ENCODE results near the gene SLC22A2. TPM values are rescaled to one million over a fixed set of nuclear protein-coding genes. Genes with fewer than 3 reads are reported as not detected.

The SLC22A2 gene
- total and polyA plus RNA-seq, 8 donors, result 0.04 to 0.23 (median 0.07) TPM; not detected in 2

DNA sequence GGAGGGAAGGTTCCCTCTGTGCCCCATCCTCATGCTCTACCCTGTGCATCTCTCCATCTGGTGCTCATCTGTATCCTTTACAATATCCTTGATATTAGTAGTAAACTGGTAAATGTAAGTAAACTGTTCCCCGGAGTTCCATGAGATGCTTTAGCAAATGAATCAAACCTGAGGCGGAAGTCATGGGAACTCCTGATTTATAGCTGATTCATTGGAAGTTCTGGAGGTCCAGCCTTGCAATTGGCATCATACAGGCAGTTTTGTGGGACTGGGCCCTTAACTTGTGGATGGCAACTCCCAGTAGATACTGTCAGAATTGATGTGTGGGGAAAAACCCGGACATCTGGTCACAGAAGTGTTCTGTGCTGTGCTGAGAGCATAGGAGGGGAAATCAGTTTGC, 11.2 kb upstream of the SLC22A2 start:
- no peak overlapping the region for H3K4me3 ChIP-seq
- ATAC-seq (no peak), DNase-seq (no peak)
- no peaks in the 10 kb centered on the region for H3K9me3 ChIP-seq
- H3K4me1 ChIP-seq, result no peaks in the 10 kb centered on the region
- H3K27ac ChIP-seq, result no peak overlapping the region
- H3K27me3 ChIP-seq, result no peaks in the 10 kb centered on the region
- intact Hi-C loops (cut with DNase I), result no loop called here
- TF ChIP-seq, protein P1, sequence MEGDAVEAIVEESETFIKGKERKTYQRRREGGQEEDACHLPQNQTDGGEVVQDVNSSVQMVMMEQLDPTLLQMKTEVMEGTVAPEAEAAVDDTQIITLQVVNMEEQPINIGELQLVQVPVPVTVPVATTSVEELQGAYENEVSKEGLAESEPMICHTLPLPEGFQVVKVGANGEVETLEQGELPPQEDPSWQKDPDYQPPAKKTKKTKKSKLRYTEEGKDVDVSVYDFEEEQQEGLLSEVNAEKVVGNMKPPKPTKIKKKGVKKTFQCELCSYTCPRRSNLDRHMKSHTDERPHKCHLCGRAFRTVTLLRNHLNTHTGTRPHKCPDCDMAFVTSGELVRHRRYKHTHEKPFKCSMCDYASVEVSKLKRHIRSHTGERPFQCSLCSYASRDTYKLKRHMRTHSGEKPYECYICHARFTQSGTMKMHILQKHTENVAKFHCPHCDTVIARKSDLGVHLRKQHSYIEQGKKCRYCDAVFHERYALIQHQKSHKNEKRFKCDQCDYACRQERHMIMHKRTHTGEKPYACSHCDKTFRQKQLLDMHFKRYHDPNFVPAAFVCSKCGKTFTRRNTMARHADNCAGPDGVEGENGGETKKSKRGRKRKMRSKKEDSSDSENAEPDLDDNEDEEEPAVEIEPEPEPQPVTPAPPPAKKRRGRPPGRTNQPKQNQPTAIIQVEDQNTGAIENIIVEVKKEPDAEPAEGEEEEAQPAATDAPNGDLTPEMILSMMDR (IDR thresholded peaks at IDR 0.05), result no peak
- H3K36me3 ChIP-seq, result no peaks in the 10 kb centered on the region

DNA sequence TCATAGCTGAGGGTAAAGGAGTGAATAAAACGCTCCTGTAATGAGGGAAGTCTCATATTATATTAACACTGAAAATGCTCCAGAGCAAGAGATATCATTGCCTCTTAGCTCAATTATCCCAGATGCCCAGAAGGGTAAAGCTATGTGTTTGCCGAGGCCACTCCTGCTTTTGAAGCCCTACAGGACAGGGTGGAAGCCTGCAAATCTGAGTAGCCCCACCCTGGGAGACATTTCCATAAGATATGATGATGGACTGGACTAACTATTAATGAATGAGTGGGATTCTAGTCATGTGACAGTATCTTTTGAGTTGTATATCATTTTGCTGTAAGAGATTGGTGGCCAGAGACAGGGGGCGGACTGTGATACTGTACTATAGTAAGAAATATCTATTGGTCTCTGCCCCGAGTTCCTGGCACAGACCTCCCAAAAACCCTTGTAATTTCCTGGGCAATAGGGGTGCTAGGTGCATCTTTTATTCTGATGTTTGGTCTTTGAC, 10.5 kb upstream of the SLC22A2 start:
- no peaks in the 10 kb centered on the region for H3K36me3 ChIP-seq
- TF ChIP-seq, protein P1 (IDR thresholded peaks at IDR 0.05), result no peak
- no peaks in the 10 kb centered on the region for H3K4me1 ChIP-seq
- H3K9me3 ChIP-seq, result no peaks in the 10 kb centered on the region
- DNase-seq, result no peak
- no peaks in the 10 kb centered on the region for H3K27me3 ChIP-seq
- no peak for ATAC-seq
- intact Hi-C loops (cut with DNase I), result no loop called here
- H3K4me3 ChIP-seq, result no peak overlapping the region
- no peak overlapping the region for H3K27ac ChIP-seq

DNA sequence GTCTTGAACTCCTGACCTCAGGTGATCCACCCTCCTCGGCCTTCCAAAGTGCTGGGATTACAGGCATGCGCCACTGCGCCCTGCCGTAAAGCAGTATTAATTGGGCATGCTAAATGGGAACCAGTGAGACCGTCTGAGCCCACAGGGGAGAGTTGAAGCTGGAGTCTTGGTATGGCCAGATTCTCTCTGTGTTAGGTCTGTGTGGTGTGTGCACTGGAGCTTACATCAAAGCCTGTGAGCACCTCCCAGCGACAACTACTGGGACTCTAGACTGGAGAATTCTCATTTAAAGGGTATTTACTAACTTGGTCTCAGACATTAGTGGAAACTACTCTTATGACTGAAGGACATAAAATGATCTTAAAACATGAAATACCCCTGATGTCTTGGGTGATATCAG, 8.5 kb upstream of the SLC22A2 start:
- intact Hi-C loops (cut with DNase I), result no loop called here
- Histone ChIP-seq H3K4me3 (no peak overlapping the region), H3K4me1 (no peaks in the 10 kb centered on the region), H3K27ac (no peak overlapping the region), H3K9me3 (no peaks in the 10 kb centered on the region), H3K36me3 (no peaks in the 10 kb centered on the region), H3K27me3 (no peaks in the 10 kb centered on the region)
- DNase-seq (no peak), ATAC-seq (no peak)
- TF ChIP-seq, protein P1 (IDR thresholded peaks at IDR 0.05), result no peak

DNA sequence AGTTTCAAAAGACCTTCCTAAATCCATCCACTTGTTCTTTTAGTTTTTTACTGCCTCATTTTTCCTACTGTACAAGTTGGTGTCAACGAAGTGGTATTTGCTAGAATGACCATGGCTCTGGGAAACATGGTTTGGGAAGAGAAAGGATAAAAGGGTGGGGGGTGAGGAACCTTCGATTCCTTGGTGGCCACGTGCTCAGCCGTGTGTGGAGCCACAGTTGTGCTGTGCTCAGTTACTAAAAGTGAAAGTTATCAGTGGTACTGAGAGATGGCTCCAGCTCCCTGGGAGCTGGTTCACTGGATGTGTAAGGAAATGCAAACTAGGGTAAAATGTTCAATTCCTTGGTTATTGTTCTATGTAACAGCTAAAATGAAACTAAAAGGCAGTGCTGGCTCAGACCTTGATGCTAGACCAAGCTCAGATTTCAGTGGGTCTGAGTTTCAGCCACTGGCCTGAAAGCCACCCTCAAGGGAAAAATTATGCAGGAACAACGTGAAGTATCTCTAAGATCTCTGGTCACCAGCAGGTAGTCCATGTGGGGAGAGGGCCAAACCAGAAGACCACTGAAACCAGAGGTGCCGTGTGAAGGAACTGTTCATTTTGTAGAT, 7.4 kb upstream of the SLC22A2 start:
- Histone ChIP-seq H3K36me3 (no peaks in the 10 kb centered on the region), H3K4me1 (no peaks in the 10 kb centered on the region), H3K4me3 (no peak overlapping the region), H3K27me3 (peaks cover 0 to 5% of the 10 kb centered on the region in 2 donors), H3K9me3 (no peaks in the 10 kb centered on the region), H3K27ac (no peak overlapping the region)
- ATAC-seq (no peak), DNase-seq (no peak)
- intact Hi-C loops (cut with DNase I), result no loop called here
- TF ChIP-seq, protein P1 (IDR thresholded peaks at IDR 0.05), result no peak

DNA sequence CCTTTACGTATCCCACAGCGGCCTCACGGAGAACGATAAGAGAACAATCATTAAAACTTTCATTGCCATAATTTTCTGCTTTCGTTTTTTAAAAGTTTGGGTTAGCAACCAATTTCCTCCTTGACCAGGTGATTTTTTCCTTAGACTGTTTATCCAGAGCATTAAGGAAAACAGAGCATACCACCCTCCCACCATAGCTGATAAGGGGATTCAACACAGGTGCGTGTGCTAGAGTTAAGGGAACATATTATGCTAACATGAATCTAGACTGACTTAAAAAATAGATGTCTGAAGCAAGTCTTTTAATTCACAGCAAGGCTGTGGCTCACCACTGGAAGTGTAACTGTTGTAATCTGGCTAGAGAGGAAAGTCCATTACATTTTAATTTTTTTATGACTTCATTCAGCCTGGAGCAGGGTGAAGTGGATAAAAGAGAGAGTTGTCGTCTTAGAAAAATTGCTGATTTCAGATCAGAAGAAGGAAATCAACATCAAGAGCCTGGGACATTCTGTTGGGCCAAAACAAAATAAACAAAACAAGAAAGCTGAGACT, 5.5 kb upstream of the SLC22A2 start:
- no peak for DNase-seq
- Histone ChIP-seq H3K27me3 (peaks cover 0 to 11% of the 10 kb centered on the region in 2 donors), H3K27ac (no peak overlapping the region), H3K36me3 (no peaks in the 10 kb centered on the region), H3K4me3 (no peak overlapping the region), H3K9me3 (no peaks in the 10 kb centered on the region), H3K4me1 (no peaks in the 10 kb centered on the region)
- intact Hi-C loops (cut with DNase I), result no loop called here
- no peak for ATAC-seq
- TF ChIP-seq, protein P1 (IDR thresholded peaks at IDR 0.05), result no peak

Data from left lung (tissue), 10 donors.